ENCODE results near the gene NRDE2.

NRDE2 gene

GRCh38 chr14:90294872-90295271 lies 36.9 kb downstream of the NRDE2 start:
- DNase-seq: no peak

- DNase-seq: no peak
These were observed 37.7 kb downstream of the NRDE2 start for GRCh38 chr14:90293766-90294730.

- no peak for DNase-seq
These were observed 40.0 kb downstream of the NRDE2 start for GRCh38 chr14:90291699-90292098.

GRCh38 chr14:90290337-90291011 lies 41.3 kb downstream of the NRDE2 start:
- no peak for DNase-seq

GRCh38 chr14:90288651-90289355 lies 42.9 kb downstream of the NRDE2 start:
- no peak for DNase-seq

- DNase-seq: no peak
These were observed 44.0 kb downstream of the NRDE2 start for GRCh38 chr14:90287791-90288190.

GRCh38 chr14:90281756-90282155 lies 50.0 kb downstream of the NRDE2 start:
- no peak for DNase-seq

- DNase-seq: no peak
These were observed 50.5 kb downstream of the NRDE2 start for GRCh38 chr14:90281261-90281660.

GRCh38 chr14:90280096-90280495 lies 51.6 kb downstream of the NRDE2 start:
- DNase-seq: no peak

GRCh38 chr14:90278199-90279175 lies 53.3 kb downstream of the NRDE2 start:
- DNase-seq: no peak

- no peak for DNase-seq
These were observed 54.1 kb downstream of the NRDE2 start for GRCh38 chr14:90277581-90278198.

- DNase-seq: no peak
These were observed 54.9 kb downstream of the NRDE2 start for GRCh38 chr14:90276646-90277367.

- DNase-seq: no peak
These were observed 55.9 kb downstream of the NRDE2 start for GRCh38 chr14:90275820-90276219.

- DNase-seq: no peak
These were observed 56.3 kb downstream of the NRDE2 start for GRCh38 chr14:90275458-90275814.

GRCh38 chr14:90274808-90275457 lies 56.8 kb downstream of the NRDE2 start:
- DNase-seq: no peak

- no peak for DNase-seq
These were observed 57.7 kb downstream of the NRDE2 start for GRCh38 chr14:90274019-90274418.

- DNase-seq: no peak
These were observed 58.2 kb downstream of the NRDE2 start for GRCh38 chr14:90273532-90273931.

GRCh38 chr14:90272523-90272922 lies 59.2 kb downstream of the NRDE2 start:
- DNase-seq: no peak

GRCh38 chr14:90268420-90268819 lies 63.3 kb downstream of the NRDE2 start:
- no peak for DNase-seq

- no peak for DNase-seq
These were observed 65.1 kb downstream of the NRDE2 start for GRCh38 chr14:90266441-90267154.
